GM18867 (cell line): Measurements from ENCODE around the gene MAST4.
"Not testable (repeated sequence)": the region's sequence is repeated elsewhere in the genome, so short reads cannot be mapped to it uniquely, and the experiment has no call there.

ENCODE experiments used
- ATAC-seq: cut with Tn5 transposase; IDR thresholded peaks from one replicate; pipeline ENCODE4 v1.9.1; 2021; ENCODE audit warnings: mild to moderate bottlenecking, moderate library complexity; ENCODE audit not compliant: unreplicated experiment

The MAST4 gene

DNA sequence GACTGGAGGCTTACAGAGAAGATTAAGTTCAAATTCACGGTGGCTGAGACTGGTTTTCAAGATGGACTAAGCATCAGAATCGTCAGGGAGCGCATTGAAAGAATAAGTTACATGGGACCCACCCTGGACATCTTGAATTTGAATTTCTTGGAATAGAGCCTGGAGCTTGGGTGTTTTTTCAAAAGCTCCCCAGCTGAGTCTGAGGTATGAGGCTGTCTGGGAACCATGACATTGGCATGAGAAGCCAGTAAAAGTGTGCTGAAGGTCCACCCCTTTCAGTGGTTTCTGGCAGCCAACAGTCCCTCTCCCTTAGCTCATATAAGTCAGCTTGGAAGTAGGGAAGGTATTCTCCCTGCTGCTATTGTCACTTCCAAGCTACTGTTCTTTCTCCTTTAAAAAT is 97.8 kb downstream of the MAST4 start:
- no peak for ATAC-seq

- ATAC-seq: not testable (repeated sequence)
Measured at GRCh38 chr5:66695840-66696239, 99.6 kb downstream of the MAST4 start.

GRCh38 chr5:66697796-66698564 is 101.8 kb downstream of the MAST4 start:
- no peak for ATAC-seq

GRCh38 chr5:66701244-66701643 is 105.1 kb downstream of the MAST4 start:
- ATAC-seq: peak; percentile 87

DNA sequence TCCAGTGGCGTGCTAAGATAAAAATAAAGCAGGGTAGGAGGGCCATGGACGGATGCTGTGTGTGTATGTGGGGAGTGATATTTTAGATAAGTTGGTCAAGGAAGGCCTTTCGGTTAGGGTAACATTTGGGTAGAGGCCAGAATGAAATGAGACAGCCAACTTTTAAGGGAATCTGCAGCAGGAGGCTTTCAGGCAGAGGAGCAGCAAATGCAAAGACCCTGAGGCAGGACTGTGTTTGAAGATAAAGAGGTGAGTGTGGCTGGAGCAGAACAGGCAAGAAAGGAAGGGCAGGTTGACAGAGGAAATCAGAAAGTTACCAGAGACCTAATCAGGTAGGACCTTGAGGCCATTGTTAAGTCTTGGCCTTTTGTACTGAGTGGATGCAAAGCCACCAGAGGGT is 106.2 kb downstream of the MAST4 start:
- ATAC-seq: no peak

DNA sequence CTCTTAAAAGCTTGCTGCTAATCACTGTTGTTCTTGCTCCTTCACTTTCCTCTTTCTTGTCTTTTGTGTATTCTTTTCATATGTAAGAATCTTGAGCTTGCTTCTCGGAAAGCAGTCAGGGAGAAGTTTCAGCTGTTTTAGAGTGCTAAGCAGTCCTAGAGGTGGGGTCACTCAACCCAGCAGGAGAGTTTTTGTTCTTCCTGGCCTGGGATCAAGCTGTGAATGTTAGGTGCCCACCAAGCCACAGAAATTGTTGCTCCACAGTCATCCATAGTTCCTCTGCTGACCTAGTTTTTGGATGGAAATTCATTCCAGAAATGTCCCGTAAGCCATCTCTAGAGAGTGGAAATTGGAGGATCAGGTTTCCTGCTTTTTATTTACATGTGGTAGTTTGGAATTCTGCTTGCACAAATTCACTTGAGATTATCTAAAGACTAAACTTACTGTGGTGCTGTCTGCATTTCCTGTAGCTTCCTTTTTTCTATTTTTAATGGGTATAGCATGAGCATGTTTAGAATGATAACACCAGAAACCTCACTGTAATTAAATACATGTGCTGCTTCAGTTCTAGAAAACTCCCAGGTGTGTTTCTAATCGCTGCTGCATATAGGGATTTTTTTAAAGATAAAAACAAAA is 108.7 kb downstream of the MAST4 start:
- ATAC-seq: no peak

GRCh38 chr5:66708368-66708767 is 112.2 kb downstream of the MAST4 start:
- peak; percentile 80 for ATAC-seq

GRCh38 chr5:66710557-66711088 is 114.4 kb downstream of the MAST4 start:
- ATAC-seq: no peak

DNA sequence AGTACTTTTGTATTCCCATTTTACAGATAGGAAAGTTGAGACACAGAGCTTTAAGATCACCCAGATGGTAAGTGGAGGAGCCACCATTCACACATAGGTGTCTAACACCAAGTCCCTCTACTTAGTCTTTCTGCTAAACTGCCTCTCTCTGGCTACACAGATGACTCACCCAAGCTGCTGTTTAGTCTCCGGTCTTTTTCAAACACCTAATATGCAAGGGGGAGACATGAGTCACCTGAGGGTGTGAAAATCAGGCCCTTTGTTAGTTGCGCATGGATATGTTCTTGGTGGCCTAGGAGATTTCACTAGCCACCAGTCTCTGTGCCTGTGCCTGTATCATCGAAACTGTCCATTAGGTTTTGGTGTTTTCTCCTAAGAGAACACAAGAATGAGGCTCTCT is 117.8 kb downstream of the MAST4 start:
- ATAC-seq: peak; percentile 72

DNA sequence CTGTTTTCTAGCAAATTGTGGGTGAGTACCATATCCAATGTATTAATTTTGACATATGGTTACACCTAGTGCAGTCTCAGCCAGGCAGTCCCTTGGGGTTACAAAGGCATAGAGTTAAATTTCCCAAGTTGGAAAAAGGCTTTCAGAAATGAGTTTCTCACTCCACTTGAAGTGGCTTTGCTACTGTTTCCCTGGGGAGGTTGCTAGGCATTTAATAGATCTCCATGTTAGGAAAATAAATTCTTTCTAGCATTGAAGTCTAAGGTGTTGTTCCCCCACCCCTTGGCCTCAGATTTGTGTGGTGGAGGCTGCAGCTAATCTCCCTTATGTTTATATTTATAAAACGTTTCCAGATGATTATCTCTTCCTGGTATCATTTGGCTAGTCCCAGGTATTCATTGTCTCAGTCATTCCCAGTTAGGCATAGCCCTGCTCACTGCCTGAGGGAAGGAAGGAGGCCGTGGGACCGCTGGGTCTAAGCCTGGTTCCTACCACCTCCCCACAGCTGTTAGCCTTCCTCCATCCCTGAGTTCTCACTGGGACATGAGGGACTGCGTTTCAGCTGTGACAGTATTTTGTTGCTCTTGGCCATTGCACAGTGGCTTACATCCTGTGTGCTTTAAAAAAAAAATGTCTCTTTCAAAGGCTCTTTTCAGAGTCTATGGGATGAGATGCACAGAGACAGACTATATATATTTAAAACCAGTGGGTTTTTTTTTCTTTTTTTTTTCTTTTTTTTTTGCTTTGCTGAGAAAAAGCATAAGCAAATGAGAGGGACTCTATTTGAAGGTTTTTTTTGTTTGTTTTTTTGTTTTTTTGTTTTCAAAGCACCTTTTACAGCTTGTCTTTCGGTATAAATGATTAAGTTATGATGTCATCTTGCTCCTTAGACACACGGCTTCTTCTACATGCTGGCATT is 121.5 kb downstream of the MAST4 start:
- ATAC-seq: no peak

DNA sequence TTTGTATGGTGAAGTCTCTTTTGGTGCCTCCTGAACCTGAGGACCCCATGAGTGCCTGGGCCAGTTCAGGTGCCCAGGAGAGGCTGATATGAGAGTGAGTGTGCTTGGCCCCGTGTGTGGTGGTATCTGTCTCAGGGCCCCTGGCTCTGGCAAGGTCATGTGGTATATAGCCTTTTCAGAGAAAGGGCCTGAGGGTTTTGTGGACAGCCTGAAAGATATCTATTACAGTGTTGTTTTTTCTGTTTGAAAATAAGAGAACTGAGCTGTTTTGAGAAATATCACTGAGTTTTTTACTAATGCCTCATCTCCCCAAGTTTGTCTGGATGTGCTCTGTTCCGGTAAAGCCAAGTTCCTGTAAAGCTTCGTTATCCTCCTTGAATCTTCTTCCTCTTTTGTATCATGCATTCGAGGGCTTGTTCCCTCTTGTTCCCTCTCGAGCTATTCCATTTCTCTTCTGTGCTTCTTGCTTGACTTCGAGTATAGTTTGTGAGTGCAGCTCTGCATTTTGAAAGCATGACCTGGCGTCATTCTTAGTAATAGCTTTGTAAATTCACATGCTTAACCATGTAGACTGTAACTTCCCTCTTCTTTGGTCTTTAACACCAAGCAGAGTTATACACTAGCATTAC is 122.3 kb downstream of the MAST4 start:
- no peak for ATAC-seq

GRCh38 chr5:66720780-66721179 is 124.6 kb downstream of the MAST4 start:
- no peak for ATAC-seq

DNA sequence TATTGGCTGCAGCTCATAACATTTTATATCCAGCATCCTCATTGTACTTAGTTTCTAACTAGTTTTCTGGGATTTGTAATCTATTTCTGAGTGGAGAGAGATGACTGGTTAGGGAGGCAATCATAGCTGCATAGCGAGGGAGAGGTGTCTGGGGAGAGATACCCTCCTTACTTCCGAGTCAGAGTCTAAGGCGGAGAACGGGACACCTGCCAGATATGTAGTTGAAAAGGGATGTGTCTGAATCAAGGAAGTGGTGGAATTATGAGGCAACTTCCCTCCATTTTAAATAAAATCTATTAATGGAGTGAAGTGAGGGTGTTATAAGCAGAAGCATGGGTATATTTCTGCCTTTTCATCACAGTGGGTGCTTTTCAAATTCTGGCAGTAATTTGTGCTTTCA is 126.5 kb downstream of the MAST4 start:
- ATAC-seq: no peak

GRCh38 chr5:66724349-66725139 is 128.4 kb downstream of the MAST4 start:
- ATAC-seq: no peak

DNA sequence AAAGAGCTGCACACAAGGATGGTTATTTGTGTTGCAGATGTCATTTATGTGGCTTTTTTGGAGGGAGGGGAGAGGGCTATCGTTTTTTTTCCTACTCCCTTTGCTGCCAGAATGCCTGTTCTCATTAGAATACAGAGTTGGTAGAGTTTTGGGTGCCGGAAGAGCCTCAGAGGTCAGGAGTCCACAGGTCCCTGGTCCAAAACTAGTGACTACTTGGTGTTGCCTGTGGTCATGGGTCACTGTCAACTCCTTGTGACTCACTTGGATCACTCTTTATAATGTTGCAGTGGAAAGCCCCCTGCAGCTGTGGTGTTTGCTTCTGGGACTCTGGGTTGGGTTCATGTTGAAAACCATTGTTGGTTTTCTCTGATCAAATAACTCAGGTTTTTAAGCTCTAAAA is 131.4 kb downstream of the MAST4 start:
- no peak for ATAC-seq

- no peak for ATAC-seq
Measured at GRCh38 chr5:66728049-66728448, 131.9 kb downstream of the MAST4 start.

- no peak for ATAC-seq
Measured at GRCh38 chr5:66737096-66737495, 140.9 kb downstream of the MAST4 start.

- no peak for ATAC-seq
Measured at GRCh38 chr5:66738136-66738535, 141.9 kb downstream of the MAST4 start.

- no peak for ATAC-seq
Measured at GRCh38 chr5:66739021-66739420, 142.8 kb downstream of the MAST4 start.

- no peak for ATAC-seq
Measured at GRCh38 chr5:66739951-66740350, 143.8 kb downstream of the MAST4 start.
